ENCODE data around the gene VGF.
A peak's percentile ranks its signal among the peaks of the same experiment; 100 is the strongest.

The VGF gene

DNA sequence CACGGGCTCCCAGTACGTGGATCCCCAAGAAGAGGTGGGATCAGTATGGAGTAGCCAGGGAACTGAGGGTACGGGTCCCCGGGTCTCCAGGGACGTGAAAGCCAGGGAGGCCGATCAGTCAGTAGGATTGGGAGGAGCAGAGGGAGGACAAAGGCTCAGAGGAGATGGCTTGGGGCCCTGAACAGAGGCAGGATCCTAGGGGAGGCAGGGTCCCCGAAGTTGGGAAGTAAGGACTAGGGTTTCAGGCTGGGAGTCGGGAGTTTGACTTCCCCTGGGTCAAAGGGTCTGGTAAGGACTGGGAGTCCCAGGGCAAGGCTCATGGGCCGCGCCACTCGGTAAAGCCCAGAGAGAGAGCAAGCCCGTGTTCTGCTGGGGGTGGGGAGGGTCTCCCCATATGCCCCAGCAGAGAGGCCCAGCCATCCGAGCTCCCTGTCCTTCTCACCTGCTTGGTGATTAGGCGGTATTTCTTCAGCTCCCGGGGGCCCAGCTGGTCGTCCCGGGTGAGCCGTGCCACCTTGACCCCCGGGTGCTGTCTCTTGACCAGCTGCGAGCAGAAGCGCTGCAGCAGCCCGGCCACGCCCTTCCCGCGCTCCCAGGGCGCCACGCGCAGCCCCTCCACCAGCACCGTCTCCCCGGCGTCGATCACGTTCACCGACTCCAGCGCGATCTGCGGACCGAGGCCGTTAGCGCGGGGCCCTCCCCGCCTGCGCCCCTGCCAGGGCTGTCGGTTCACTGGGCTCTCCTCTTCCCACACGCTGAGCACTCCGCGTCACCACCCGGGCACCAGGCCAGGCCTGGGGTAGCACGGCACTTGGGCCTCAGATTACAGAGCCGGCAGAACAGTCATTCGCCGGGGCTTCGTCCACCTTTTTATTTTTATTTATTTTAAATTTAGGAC, 7.7 kb upstream of the VGF start:
- H3K36me3 ChIP-seq (ENCODE audit: control insufficient read depth in 2 of 2, insufficient read depth in 2 of 2, low read length in 2 of 2), result no peaks in the 10 kb centered on the region
- no peak overlapping the region for H3K9ac ChIP-seq (ENCODE audit: low read depth in 1 of 2, low read length in 2 of 2)
- H3K9me3 ChIP-seq (ENCODE audit: control insufficient read depth in 2 of 2, low read length in 2 of 2), result no peaks in the 10 kb centered on the region
- peaks cover 17 to 20% of the 10 kb centered on the region in 2 donors for H3K4me1 ChIP-seq (ENCODE audit: control insufficient read depth in 2 of 2, insufficient read depth in 2 of 2, low read length in 2 of 2)
- H3K4me3 ChIP-seq (ENCODE audit: low read length in 2 of 2), result no peak overlapping the region
- H3K27me3 ChIP-seq (ENCODE audit: control insufficient read depth in 2 of 2, insufficient read depth in 2 of 2, low read length in 2 of 2), result peaks cover 84 to 86% of the 10 kb centered on the region in 2 donors
- no peak overlapping the region for H3K27ac ChIP-seq (ENCODE audit: low read depth in 2 of 2, low read length in 2 of 2)

DNA sequence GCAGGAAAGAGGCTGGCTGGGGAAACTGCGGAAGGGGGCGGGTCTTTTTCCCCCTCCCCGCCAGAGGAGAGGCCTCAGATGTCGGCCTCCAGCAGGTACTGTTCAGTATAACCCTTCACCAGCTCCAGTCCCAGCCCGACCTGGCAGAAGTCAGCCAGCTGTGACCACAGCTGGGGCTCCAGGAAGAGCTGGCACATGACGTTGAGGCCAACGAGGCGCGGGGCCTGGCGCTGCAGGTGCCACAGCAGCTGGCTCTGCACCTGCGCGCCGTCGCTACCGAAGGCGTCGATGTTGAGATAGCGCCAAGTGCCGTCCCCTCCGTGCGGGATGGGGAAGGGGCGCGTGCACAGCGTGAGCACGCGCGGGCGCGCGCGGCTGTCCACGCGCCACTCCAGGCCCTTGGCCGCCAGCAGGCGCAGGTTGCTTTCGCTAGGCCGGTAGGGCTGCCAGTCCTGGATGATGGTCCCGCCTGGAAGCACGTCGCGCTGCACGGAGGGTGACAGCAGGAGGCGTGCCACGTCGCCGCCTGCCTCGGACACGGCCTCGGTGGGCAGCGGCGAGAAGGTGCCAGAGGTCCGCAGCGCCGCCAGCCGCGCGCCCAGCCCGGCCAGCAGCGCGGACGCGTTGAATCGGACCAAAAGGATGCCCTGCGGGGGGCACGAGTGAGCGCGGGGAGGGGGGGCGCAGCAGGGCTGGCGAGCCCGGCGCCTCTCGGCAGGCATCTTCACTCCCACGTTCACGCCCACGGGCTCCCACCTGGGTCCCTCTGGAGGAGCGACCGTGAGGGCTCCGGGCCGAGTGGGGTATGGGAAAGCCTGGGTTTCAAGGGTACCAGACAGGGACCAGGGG, 6.9 kb upstream of the VGF start:
- Histone ChIP-seq H3K27me3 (ENCODE audit: control insufficient read depth in 2 of 2, insufficient read depth in 2 of 2, low read length in 2 of 2) (peaks cover 84 to 87% of the 10 kb centered on the region in 2 donors), H3K9ac (ENCODE audit: low read depth in 1 of 2, low read length in 2 of 2) (no peak overlapping the region), H3K4me3 (ENCODE audit: low read length in 2 of 2) (peak overlapping the region in 1 of 2 donors; percentile 24), H3K9me3 (ENCODE audit: control insufficient read depth in 2 of 2, low read length in 2 of 2) (no peaks in the 10 kb centered on the region), H3K27ac (ENCODE audit: low read depth in 2 of 2, low read length in 2 of 2) (no peak overlapping the region), H3K36me3 (ENCODE audit: control insufficient read depth in 2 of 2, insufficient read depth in 2 of 2, low read length in 2 of 2) (no peaks in the 10 kb centered on the region), H3K4me1 (ENCODE audit: control insufficient read depth in 2 of 2, insufficient read depth in 2 of 2, low read length in 2 of 2) (peaks cover 17 to 20% of the 10 kb centered on the region in 2 donors)

DNA sequence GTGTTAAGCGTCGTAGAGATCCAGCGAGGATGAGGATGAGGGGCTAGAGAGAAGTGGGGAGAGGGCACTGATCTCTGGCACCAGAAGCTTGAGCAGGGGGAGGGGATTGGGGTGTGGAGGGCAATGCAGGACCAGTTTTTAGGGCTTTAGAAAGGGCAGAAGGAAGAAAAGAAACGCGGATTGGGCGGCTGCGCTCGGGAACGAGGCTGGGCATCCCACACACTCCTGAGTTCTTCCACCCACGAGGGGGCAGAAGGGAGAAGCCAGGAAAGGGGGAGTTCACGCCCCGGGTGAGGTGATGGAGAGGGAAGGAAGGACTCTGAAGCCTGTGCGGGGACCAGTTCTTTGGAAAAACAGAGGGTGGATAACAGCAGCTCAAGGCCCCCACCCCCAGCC, 6.1 kb upstream of the VGF start:
- H3K27me3 ChIP-seq (ENCODE audit: control insufficient read depth in 2 of 2, insufficient read depth in 2 of 2, low read length in 2 of 2), result peaks cover 83 to 85% of the 10 kb centered on the region in 2 donors
- H3K4me1 ChIP-seq (ENCODE audit: control insufficient read depth in 2 of 2, insufficient read depth in 2 of 2, low read length in 2 of 2), result peaks cover 17 to 20% of the 10 kb centered on the region in 2 donors

DNA sequence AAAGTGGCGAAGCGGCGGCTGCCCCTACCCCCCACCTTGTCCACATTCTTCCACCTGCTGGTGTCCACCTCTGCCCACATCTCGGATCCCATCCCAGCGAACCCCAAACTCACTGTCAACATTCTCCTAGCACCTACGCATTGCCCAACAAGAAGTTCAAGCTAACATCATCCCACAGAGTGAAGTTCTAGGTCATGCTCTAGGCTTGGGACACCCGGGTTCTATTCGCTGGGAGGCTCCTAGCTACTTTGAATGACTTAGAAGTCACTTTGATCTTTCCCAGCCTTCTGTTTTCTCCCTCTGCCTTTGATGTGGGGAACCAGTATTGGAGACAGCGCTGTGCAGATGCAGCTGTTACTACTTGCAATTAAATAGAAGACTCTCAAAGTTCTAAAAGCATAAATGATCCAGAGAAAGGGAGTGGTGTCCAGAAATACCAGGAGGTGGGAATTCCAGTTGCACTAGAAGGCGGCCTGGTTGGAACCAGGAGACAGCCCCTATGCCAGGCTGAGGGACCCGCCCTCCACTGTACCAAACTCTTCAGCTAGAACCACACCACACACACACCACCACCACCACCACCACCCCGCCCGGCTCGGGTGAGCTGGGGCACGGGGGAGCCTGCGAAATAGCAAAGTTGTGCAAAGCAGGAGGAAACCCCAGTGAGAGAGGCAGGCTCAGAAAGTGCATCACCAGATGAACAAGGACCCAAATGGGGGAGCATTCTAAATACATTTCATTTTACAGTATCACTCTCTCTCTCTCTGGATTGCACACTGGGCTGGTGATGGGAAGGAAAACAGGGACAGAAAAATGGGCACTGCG, 5.5 kb upstream of the VGF start:
- no peak overlapping the region for H3K27ac ChIP-seq (ENCODE audit: low read depth in 2 of 2, low read length in 2 of 2)
- H3K36me3 ChIP-seq (ENCODE audit: control insufficient read depth in 2 of 2, insufficient read depth in 2 of 2, low read length in 2 of 2), result no peaks in the 10 kb centered on the region
- H3K9ac ChIP-seq (ENCODE audit: low read depth in 1 of 2, low read length in 2 of 2), result no peak overlapping the region
- H3K9me3 ChIP-seq (ENCODE audit: control insufficient read depth in 2 of 2, low read length in 2 of 2), result no peaks in the 10 kb centered on the region
- no peak overlapping the region for H3K4me3 ChIP-seq (ENCODE audit: low read length in 2 of 2)
- H3K27me3 ChIP-seq (ENCODE audit: control insufficient read depth in 2 of 2, insufficient read depth in 2 of 2, low read length in 2 of 2), result peaks cover 84% of the 10 kb centered on the region in 2 donors
- H3K4me1 ChIP-seq (ENCODE audit: control insufficient read depth in 2 of 2, insufficient read depth in 2 of 2, low read length in 2 of 2), result peaks cover 20 to 22% of the 10 kb centered on the region in 2 donors

More for the DNA sequence above, 6.1 kb upstream of the VGF start:
- Histone ChIP-seq H3K36me3 (ENCODE audit: control insufficient read depth in 2 of 2, insufficient read depth in 2 of 2, low read length in 2 of 2) (no peaks in the 10 kb centered on the region), H3K27ac (ENCODE audit: low read depth in 2 of 2, low read length in 2 of 2) (no peak overlapping the region), H3K9ac (ENCODE audit: low read depth in 1 of 2, low read length in 2 of 2) (no peak overlapping the region), H3K9me3 (ENCODE audit: control insufficient read depth in 2 of 2, low read length in 2 of 2) (no peaks in the 10 kb centered on the region), H3K4me3 (ENCODE audit: low read length in 2 of 2) (no peak overlapping the region)

DNA sequence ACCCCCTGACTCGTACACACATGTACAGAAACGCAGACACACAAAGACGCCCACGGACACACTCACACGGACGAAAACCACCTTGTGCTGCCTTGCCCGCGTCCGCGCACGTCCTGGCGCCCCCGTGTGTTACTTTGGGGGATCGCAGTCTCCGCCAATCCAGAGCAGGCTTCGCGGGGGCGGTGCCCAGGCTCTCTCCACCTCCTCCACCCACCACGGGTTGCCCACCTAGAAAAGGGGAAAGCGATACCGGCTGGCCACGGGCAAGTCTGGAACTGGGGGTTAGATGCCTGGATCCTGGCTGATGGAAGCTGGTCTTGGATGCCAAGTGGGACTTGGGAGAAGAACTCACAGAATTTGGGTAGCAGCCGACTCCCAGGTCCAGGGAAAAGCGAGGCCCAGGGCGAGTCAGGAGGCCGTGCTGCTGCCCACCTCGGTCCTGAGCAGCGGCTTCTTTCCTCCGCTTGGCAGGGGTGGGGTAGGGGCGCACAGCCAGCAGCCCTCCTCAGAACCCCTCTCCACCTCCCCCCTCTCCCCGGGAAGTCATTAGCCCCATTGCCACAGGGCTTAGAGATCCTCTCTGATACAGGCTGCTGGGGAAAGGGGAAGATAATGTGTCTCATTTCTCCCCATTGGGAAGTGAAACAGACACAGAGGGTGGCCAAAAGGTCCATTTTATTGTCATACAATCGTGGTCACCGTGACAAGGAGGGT, 4.6 kb upstream of the VGF start:
- Histone ChIP-seq H3K4me3 (ENCODE audit: low read length in 2 of 2) (no peak overlapping the region), H3K36me3 (ENCODE audit: control insufficient read depth in 2 of 2, insufficient read depth in 2 of 2, low read length in 2 of 2) (no peaks in the 10 kb centered on the region), H3K4me1 (ENCODE audit: control insufficient read depth in 2 of 2, insufficient read depth in 2 of 2, low read length in 2 of 2) (peaks cover 23 to 27% of the 10 kb centered on the region in 2 donors), H3K27ac (ENCODE audit: low read depth in 2 of 2, low read length in 2 of 2) (no peak overlapping the region), H3K9me3 (ENCODE audit: control insufficient read depth in 2 of 2, low read length in 2 of 2) (no peaks in the 10 kb centered on the region), H3K9ac (ENCODE audit: low read depth in 1 of 2, low read length in 2 of 2) (no peak overlapping the region), H3K27me3 (ENCODE audit: control insufficient read depth in 2 of 2, insufficient read depth in 2 of 2, low read length in 2 of 2) (peaks cover 79 to 81% of the 10 kb centered on the region in 2 donors)

DNA sequence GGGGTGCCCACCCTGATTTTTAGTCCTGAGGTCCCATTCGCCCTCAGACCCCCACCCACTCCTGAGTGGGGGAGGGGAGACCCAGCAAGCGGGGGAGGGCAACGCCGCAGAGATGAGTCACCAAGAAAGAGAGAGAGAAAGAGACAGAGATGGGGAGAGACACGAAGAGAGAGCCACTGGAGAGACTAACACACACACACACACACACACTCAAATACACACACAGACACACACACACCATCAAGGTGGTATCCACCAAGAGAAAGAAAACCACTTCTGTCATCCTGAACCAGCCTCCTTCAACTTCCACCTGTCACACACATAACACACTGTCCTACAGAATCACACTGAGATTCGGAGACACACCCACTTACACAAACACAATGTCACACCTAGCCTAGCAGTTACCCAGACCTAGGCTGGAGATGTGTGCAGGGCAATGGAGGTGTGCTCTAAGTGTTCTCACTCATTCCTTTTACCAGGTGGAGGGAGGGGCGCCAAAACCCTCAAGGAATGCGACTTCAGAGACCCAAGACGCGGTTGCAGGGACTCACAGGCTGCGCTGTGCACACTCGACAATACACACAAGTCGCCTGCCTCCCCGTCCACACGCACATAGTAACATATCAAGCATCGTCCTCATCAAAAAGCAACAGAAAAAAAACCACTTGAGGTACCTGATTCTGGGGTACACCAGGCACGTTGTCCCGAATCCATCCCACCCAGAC, 3.9 kb upstream of the VGF start:
- Histone ChIP-seq H3K9ac (ENCODE audit: low read depth in 1 of 2, low read length in 2 of 2) (no peak overlapping the region), H3K36me3 (ENCODE audit: control insufficient read depth in 2 of 2, insufficient read depth in 2 of 2, low read length in 2 of 2) (no peaks in the 10 kb centered on the region), H3K4me3 (ENCODE audit: low read length in 2 of 2) (no peak overlapping the region), H3K4me1 (ENCODE audit: control insufficient read depth in 2 of 2, insufficient read depth in 2 of 2, low read length in 2 of 2) (peaks cover 23 to 27% of the 10 kb centered on the region in 2 donors), H3K27ac (ENCODE audit: low read depth in 2 of 2, low read length in 2 of 2) (no peak overlapping the region), H3K27me3 (ENCODE audit: control insufficient read depth in 2 of 2, insufficient read depth in 2 of 2, low read length in 2 of 2) (peaks cover 82% of the 10 kb centered on the region in 2 donors), H3K9me3 (ENCODE audit: control insufficient read depth in 2 of 2, low read length in 2 of 2) (no peaks in the 10 kb centered on the region)

DNA sequence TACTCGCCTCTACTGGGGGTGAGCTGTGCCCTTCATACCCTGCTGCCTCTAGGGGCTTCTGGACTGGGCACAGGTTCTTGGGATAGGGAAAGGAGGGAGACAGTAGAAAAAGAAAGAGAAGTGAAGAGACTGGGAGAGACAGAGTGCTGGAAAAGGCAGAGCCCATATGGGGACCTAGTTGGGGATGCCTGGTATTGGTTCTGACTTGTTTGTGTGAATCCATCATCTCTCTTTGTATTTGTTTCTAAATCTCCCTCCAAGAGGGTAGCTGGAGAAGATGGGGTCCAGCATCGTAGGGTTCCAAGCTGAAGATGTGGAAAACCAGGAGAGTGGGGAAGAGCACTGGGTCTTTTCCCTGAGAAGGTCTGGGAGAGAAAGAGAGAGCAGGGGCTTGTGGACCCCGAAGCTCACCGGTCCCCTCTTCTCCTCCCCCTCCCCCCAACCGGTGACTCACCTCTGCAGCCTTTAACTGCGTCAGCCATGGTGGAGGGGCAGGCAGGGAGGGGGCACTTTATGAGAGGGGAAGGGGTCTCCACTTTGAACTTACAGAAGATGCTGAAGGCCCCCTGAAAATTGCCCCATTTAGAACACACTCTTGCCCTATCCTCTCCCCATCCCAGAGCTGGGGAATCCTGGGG, 3.2 kb upstream of the VGF start:
- H3K27ac ChIP-seq (ENCODE audit: low read depth in 2 of 2, low read length in 2 of 2), result no peak overlapping the region

DNA sequence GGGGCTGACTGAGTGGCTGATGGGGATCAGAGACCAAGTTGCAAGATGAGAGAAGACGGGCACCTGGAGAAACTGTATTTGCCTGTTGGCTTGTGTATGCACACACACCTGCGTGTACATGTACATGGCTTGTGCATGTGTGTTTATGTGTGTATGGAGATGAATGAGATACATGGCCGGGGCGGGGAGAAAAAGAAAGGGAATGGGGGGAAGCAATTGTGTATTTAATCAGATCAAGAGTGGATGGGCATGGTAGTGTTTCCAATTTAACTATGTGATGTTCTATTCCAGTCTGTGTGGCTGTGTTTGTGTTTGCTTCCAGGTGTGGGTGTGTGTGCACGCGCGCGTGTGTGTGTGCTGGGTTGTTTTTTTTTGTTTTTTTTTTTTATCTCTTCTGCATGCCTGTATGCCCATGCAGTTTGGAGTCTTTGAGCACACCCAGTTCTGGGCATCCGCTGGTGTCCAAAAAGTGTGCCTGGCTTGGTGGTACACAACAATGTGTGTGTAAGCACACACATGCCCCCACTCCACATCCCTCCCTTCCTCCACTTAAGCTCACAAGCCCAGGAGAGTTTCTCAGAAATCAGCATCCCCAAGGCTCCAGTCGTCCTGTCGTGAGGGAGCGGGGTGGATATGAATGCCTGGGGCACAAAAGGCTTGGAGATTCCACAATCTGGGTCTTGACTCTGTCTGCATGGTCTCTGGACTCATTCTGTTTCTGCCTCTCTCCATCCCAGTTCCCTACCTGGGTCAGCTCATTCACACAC, 2.5 kb upstream of the VGF start:
- H3K4me1 ChIP-seq (ENCODE audit: control insufficient read depth in 2 of 2, insufficient read depth in 2 of 2, low read length in 2 of 2), result peaks cover 22 to 27% of the 10 kb centered on the region in 2 donors
- H3K27ac ChIP-seq (ENCODE audit: low read depth in 2 of 2, low read length in 2 of 2), result no peak overlapping the region
- no peak overlapping the region for H3K4me3 ChIP-seq (ENCODE audit: low read length in 2 of 2)
- no peaks in the 10 kb centered on the region for H3K36me3 ChIP-seq (ENCODE audit: control insufficient read depth in 2 of 2, insufficient read depth in 2 of 2, low read length in 2 of 2)
- no peaks in the 10 kb centered on the region for H3K9me3 ChIP-seq (ENCODE audit: control insufficient read depth in 2 of 2, low read length in 2 of 2)
- H3K9ac ChIP-seq (ENCODE audit: low read depth in 1 of 2, low read length in 2 of 2), result no peak overlapping the region
- peaks cover 70 to 73% of the 10 kb centered on the region in 2 donors for H3K27me3 ChIP-seq (ENCODE audit: control insufficient read depth in 2 of 2, insufficient read depth in 2 of 2, low read length in 2 of 2)

More for the DNA sequence above, 3.2 kb upstream of the VGF start:
- Histone ChIP-seq H3K9ac (ENCODE audit: low read depth in 1 of 2, low read length in 2 of 2) (no peak overlapping the region), H3K9me3 (ENCODE audit: control insufficient read depth in 2 of 2, low read length in 2 of 2) (no peaks in the 10 kb centered on the region), H3K4me3 (ENCODE audit: low read length in 2 of 2) (no peak overlapping the region), H3K36me3 (ENCODE audit: control insufficient read depth in 2 of 2, insufficient read depth in 2 of 2, low read length in 2 of 2) (no peaks in the 10 kb centered on the region), H3K27me3 (ENCODE audit: control insufficient read depth in 2 of 2, insufficient read depth in 2 of 2, low read length in 2 of 2) (peaks cover 77 to 80% of the 10 kb centered on the region in 2 donors), H3K4me1 (ENCODE audit: control insufficient read depth in 2 of 2, insufficient read depth in 2 of 2, low read length in 2 of 2) (peaks cover 23 to 30% of the 10 kb centered on the region in 2 donors)

All from mucosa of rectum (tissue), 2 donors.